ENCODE measurements around the gene PPP2R2B.

GRCh38 chr5:146820987-146821386 is 57.6 kb downstream of the PPP2R2B start:
- TF ChIP-seq, protein P1, sequence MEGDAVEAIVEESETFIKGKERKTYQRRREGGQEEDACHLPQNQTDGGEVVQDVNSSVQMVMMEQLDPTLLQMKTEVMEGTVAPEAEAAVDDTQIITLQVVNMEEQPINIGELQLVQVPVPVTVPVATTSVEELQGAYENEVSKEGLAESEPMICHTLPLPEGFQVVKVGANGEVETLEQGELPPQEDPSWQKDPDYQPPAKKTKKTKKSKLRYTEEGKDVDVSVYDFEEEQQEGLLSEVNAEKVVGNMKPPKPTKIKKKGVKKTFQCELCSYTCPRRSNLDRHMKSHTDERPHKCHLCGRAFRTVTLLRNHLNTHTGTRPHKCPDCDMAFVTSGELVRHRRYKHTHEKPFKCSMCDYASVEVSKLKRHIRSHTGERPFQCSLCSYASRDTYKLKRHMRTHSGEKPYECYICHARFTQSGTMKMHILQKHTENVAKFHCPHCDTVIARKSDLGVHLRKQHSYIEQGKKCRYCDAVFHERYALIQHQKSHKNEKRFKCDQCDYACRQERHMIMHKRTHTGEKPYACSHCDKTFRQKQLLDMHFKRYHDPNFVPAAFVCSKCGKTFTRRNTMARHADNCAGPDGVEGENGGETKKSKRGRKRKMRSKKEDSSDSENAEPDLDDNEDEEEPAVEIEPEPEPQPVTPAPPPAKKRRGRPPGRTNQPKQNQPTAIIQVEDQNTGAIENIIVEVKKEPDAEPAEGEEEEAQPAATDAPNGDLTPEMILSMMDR (IDR thresholded peaks at IDR 0.05; ENCODE audit: low read length): no peak
- no peak for TF ChIP-seq EZH2 (optimal IDR thresholded peaks at IDR 0.05; ENCODE audit: low read depth, low read length)
